ENCODE data around the gene NPFF.

The NPFF gene

GRCh38 chr12:53474077-53474476 lies 33.2 kb downstream of the NPFF start:
- Histone ChIP-seq H3K27ac (ENCODE audit: low read depth, low read length, severe bottlenecking) (peak overlapping the region; percentile 3), H3K4me3 (ENCODE audit: extremely low read depth, insufficient read depth, low read length, poor library complexity, severe bottlenecking) (no peak overlapping the region), H3K9me3 (ENCODE audit: control insufficient read depth, low read length) (no peaks in the 10 kb centered on the region), H3K4me1 (ENCODE audit: control insufficient read depth, insufficient read depth, low read length, poor library complexity, severe bottlenecking) (peaks cover 5% of the 10 kb centered on the region), H3K36me3 (ENCODE audit: control insufficient read depth, insufficient read depth, low read length) (peaks cover 99% of the 10 kb centered on the region)
- WGBS, 2 experiments (ENCODE audit: insufficient coverage in 2 of 2) = no CpG with 5 or more reads among the region's 2 CpGs

DNA sequence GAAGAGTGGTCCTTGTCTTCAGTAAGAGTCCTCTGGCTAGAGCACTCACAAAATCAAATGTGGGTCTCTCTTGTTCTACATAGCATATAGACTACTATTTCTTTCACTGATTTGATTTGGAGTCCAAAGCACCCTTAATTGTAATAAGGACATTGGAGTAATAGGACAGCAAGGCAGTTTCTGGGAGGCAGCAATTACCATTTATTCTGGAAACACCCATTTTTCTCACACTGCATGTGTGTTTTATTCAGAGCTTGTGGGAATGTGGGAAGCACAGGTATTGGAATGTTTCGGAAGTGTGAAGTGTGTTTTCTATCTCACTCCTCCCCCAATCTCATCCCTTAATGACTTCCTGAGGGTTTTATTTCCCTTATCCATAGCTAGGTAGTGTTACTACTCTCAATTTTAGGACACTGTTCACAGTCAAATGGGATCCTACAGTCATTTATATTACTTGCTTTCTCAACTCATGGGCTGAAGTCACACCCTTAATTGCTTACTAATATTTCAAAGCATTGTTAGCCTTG lies 35.2 kb downstream of the NPFF start:
- H3K9me3 ChIP-seq (ENCODE audit: control insufficient read depth, low read length) = no peaks in the 10 kb centered on the region
- peaks cover 5% of the 10 kb centered on the region for H3K4me1 ChIP-seq (ENCODE audit: control insufficient read depth, insufficient read depth, low read length, poor library complexity, severe bottlenecking)
- H3K36me3 ChIP-seq (ENCODE audit: control insufficient read depth, insufficient read depth, low read length) = peaks cover 99% of the 10 kb centered on the region
- WGBS, 2 experiments (ENCODE audit: insufficient coverage in 2 of 2) = no CpG with 5 or more reads among the region's 1 CpG
- no peak overlapping the region for H3K27ac ChIP-seq (ENCODE audit: low read depth, low read length, severe bottlenecking)
- H3K4me3 ChIP-seq (ENCODE audit: extremely low read depth, insufficient read depth, low read length, poor library complexity, severe bottlenecking) = no peak overlapping the region

DNA sequence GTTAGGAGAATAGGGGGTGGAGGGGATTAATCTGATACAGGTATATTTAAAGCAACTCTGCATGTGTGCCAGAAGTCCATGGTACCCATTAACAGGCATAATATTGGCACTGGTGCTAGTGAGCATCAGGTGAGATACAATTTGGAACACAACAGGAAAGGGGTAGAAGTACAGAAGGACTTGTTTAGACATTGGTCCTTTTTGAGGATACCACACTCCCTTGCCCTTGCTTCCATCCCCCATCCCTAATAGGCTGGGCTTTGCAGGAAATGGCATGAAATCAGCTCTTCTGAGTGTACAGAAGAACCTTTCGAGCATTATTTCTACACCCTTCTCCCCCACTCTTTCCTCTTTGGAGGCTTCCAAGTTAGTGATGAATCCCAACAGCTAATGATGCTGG lies 39.0 kb downstream of the NPFF start:
- no peak overlapping the region for H3K4me3 ChIP-seq (ENCODE audit: extremely low read depth, insufficient read depth, low read length, poor library complexity, severe bottlenecking)
- no peak overlapping the region for H3K27ac ChIP-seq (ENCODE audit: low read depth, low read length, severe bottlenecking)
- H3K36me3 ChIP-seq (ENCODE audit: control insufficient read depth, insufficient read depth, low read length) = peaks cover 99% of the 10 kb centered on the region
- H3K4me1 ChIP-seq (ENCODE audit: control insufficient read depth, insufficient read depth, low read length, poor library complexity, severe bottlenecking) = peaks cover 8% of the 10 kb centered on the region
- 100% methylated on average over 1 of the region's 1 CpG; no CpG with 5 or more reads in 1 of the 2 experiments for WGBS, 2 experiments (ENCODE audit: insufficient coverage in 2 of 2)
- no peaks in the 10 kb centered on the region for H3K9me3 ChIP-seq (ENCODE audit: control insufficient read depth, low read length)

DNA sequence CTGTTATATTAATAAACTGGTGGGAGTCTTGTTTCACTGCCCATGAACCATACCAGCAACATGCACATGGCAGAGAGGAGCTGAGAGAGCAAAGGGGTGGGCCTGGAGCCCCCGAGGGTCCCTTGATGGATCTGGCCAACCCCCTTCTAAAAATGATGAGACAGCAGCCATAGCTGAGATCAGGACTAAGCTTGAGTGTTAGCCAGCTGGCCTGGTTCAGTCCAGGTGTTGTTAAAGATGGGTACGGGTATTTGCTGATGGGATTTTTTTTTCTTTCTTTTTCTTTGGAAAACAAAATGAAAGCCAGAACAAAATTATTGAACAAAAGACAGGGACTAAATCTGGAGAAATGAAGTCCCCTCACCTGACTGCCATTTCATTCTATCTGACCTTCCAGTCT lies 39.4 kb downstream of the NPFF start:
- H3K27ac ChIP-seq (ENCODE audit: low read depth, low read length, severe bottlenecking) = no peak overlapping the region

DNA sequence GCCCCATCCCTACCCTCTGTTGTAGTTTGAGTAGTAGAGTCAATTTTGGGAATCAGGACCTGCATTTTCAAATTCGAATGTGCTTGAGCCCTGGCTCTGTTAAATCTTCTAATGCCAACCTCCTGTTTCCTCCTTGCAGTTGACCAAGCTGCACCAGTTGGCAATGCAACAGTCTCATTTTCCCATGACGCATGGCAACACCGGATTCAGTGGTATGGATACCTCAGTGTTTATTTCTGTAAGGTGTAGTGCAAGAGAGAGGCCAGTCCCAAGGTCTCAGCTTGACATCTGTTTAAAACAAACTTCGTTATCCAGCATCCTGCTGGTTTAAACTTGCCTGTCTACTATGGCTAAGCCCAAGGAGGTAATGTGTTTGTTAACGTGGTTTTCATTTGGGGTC lies 40.2 kb downstream of the NPFF start:
- Histone ChIP-seq H3K27ac (ENCODE audit: low read depth, low read length, severe bottlenecking) (no peak overlapping the region), H3K36me3 (ENCODE audit: control insufficient read depth, insufficient read depth, low read length) (peaks cover 99% of the 10 kb centered on the region)
- 93 to 97% methylated on average over 5 of the region's 5 CpGs for WGBS, 2 experiments (ENCODE audit: insufficient coverage in 2 of 2)

More for the DNA sequence above, 39.4 kb downstream of the NPFF start:
- Histone ChIP-seq H3K9me3 (ENCODE audit: control insufficient read depth, low read length) (no peaks in the 10 kb centered on the region), H3K36me3 (ENCODE audit: control insufficient read depth, insufficient read depth, low read length) (peaks cover 99% of the 10 kb centered on the region), H3K4me3 (ENCODE audit: extremely low read depth, insufficient read depth, low read length, poor library complexity, severe bottlenecking) (no peak overlapping the region), H3K4me1 (ENCODE audit: control insufficient read depth, insufficient read depth, low read length, poor library complexity, severe bottlenecking) (peaks cover 8% of the 10 kb centered on the region)
- 100% methylated on average over 1 of the region's 2 CpGs; no CpG with 5 or more reads in 1 of the 2 experiments for WGBS, 2 experiments (ENCODE audit: insufficient coverage in 2 of 2)

GRCh38 chr12:53466640-53467039 lies 40.6 kb downstream of the NPFF start:
- whole genome bisulfite sequencing, 2 experiments (ENCODE audit: insufficient coverage in 2 of 2) = 100% methylated on average over 2 of the region's 4 CpGs
- no peak overlapping the region for H3K4me3 ChIP-seq (ENCODE audit: extremely low read depth, insufficient read depth, low read length, poor library complexity, severe bottlenecking)
- H3K27ac ChIP-seq (ENCODE audit: low read depth, low read length, severe bottlenecking) = no peak overlapping the region

More for the DNA sequence above, 40.2 kb downstream of the NPFF start:
- Histone ChIP-seq H3K4me1 (ENCODE audit: control insufficient read depth, insufficient read depth, low read length, poor library complexity, severe bottlenecking) (peaks cover 8% of the 10 kb centered on the region), H3K4me3 (ENCODE audit: extremely low read depth, insufficient read depth, low read length, poor library complexity, severe bottlenecking) (no peak overlapping the region), H3K9me3 (ENCODE audit: control insufficient read depth, low read length) (no peaks in the 10 kb centered on the region)

GRCh38 chr12:53465679-53466078 lies 41.6 kb downstream of the NPFF start:
- H3K4me1 ChIP-seq (ENCODE audit: control insufficient read depth, insufficient read depth, low read length, poor library complexity, severe bottlenecking) = peaks cover 13% of the 10 kb centered on the region
- peaks cover 98% of the 10 kb centered on the region for H3K36me3 ChIP-seq (ENCODE audit: control insufficient read depth, insufficient read depth, low read length)
- no peak overlapping the region for H3K4me3 ChIP-seq (ENCODE audit: extremely low read depth, insufficient read depth, low read length, poor library complexity, severe bottlenecking)
- no peaks in the 10 kb centered on the region for H3K9me3 ChIP-seq (ENCODE audit: control insufficient read depth, low read length)
- 100% methylated on average over 1 to 2 of the region's 2 CpGs for WGBS, 2 experiments (ENCODE audit: insufficient coverage in 2 of 2)
- no peak overlapping the region for H3K27ac ChIP-seq (ENCODE audit: low read depth, low read length, severe bottlenecking)

More at GRCh38 chr12:53466640-53467039, 40.6 kb downstream of the NPFF start:
- Histone ChIP-seq H3K36me3 (ENCODE audit: control insufficient read depth, insufficient read depth, low read length) (peaks cover 98% of the 10 kb centered on the region), H3K4me1 (ENCODE audit: control insufficient read depth, insufficient read depth, low read length, poor library complexity, severe bottlenecking) (peaks cover 8% of the 10 kb centered on the region), H3K9me3 (ENCODE audit: control insufficient read depth, low read length) (no peaks in the 10 kb centered on the region)

- WGBS, 2 experiments (ENCODE audit: insufficient coverage in 2 of 2) = 100% methylated on average over 11 of the region's 11 CpGs; no CpG with 5 or more reads in 1 of the 2 experiments
- no peak overlapping the region for H3K27ac ChIP-seq (ENCODE audit: low read depth, low read length, severe bottlenecking)
- H3K36me3 ChIP-seq (ENCODE audit: control insufficient read depth, insufficient read depth, low read length) = peaks cover 98% of the 10 kb centered on the region
- H3K4me1 ChIP-seq (ENCODE audit: control insufficient read depth, insufficient read depth, low read length, poor library complexity, severe bottlenecking) = peaks cover 13% of the 10 kb centered on the region
- H3K4me3 ChIP-seq (ENCODE audit: extremely low read depth, insufficient read depth, low read length, poor library complexity, severe bottlenecking) = no peak overlapping the region
- no peaks in the 10 kb centered on the region for H3K9me3 ChIP-seq (ENCODE audit: control insufficient read depth, low read length)
Measured at GRCh38 chr12:53464685-53465418, 42.4 kb downstream of the NPFF start.

DNA sequence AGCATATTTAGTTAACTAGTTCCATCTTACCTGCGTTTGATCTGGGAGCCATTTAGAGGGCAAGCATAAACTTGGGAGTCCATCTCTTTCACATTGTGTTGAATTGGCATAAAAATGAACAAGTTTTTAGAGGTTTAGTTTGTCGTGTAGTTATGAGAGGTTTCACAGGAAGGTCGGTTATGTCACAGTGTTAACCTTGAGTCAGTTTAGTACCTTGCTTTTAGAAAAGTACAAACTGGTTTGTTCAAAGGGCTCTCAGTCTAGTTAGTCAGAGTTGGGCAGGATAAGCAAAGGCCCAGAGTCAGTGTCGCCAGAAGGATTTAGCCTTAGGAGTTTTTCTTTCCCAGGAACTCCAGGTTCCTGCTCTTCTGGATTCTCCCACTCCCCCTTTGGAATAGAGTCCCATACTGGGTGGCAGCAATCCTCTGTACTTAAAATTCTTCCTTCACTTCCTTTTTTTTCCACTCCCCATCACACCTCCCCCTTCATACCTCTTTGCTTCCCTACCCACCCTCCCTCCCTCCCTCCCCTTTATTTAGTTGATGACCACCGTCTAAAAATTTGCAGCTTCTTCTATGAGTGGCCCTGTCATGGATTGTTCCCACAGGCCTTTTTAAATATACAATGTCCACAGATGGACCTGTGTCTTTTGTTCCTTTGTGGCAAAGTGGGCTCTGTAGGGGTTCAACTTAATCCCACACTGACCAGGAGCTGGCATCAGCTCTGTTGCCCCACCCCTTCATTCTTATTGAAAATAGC lies 43.3 kb downstream of the NPFF start:
- 84 to 88% methylated on average over 3 to 4 of the region's 5 CpGs for WGBS, 2 experiments (ENCODE audit: insufficient coverage in 2 of 2)
- peak overlapping the region; percentile 8 for H3K27ac ChIP-seq (ENCODE audit: low read depth, low read length, severe bottlenecking)
- H3K4me1 ChIP-seq (ENCODE audit: control insufficient read depth, insufficient read depth, low read length, poor library complexity, severe bottlenecking) = peaks cover 13% of the 10 kb centered on the region
- peaks cover 98% of the 10 kb centered on the region for H3K36me3 ChIP-seq (ENCODE audit: control insufficient read depth, insufficient read depth, low read length)
- no peaks in the 10 kb centered on the region for H3K9me3 ChIP-seq (ENCODE audit: control insufficient read depth, low read length)
- no peak overlapping the region for H3K4me3 ChIP-seq (ENCODE audit: extremely low read depth, insufficient read depth, low read length, poor library complexity, severe bottlenecking)

GRCh38 chr12:53462935-53463334 lies 44.3 kb downstream of the NPFF start:
- Histone ChIP-seq H3K27ac (ENCODE audit: low read depth, low read length, severe bottlenecking) (no peak overlapping the region), H3K36me3 (ENCODE audit: control insufficient read depth, insufficient read depth, low read length) (peaks cover 98% of the 10 kb centered on the region), H3K9me3 (ENCODE audit: control insufficient read depth, low read length) (no peaks in the 10 kb centered on the region), H3K4me1 (ENCODE audit: control insufficient read depth, insufficient read depth, low read length, poor library complexity, severe bottlenecking) (peaks cover 13% of the 10 kb centered on the region), H3K4me3 (ENCODE audit: extremely low read depth, insufficient read depth, low read length, poor library complexity, severe bottlenecking) (no peak overlapping the region)
- 100% methylated on average over 2 of the region's 3 CpGs; no CpG with 5 or more reads in 1 of the 2 experiments for WGBS, 2 experiments (ENCODE audit: insufficient coverage in 2 of 2)
